GM15510 (cell line): ENCODE data around the gene MRPL14.

Source experiments
- POLR2A ChIP-seq: IDR thresholded peaks from 3 replicates; pipeline ENCODE4 v1.6.1; 2011; ENCODE audit warnings: borderline replicate concordance; ENCODE audit not compliant: insufficient read length; ENCODE audit errors: extremely low read depth

MRPL14 gene

GRCh38 chr6:44119704-44120262, 7.5 kb downstream of the MRPL14 start:
- no peak for TF ChIP-seq POLR2A

GRCh38 chr6:44117397-44118128, 9.7 kb downstream of the MRPL14 start:
- no peak for TF ChIP-seq POLR2A

- TF ChIP-seq POLR2A: no peak
Observed at GRCh38 chr6:44116641-44117382, 10.4 kb downstream of the MRPL14 start.

DNA sequence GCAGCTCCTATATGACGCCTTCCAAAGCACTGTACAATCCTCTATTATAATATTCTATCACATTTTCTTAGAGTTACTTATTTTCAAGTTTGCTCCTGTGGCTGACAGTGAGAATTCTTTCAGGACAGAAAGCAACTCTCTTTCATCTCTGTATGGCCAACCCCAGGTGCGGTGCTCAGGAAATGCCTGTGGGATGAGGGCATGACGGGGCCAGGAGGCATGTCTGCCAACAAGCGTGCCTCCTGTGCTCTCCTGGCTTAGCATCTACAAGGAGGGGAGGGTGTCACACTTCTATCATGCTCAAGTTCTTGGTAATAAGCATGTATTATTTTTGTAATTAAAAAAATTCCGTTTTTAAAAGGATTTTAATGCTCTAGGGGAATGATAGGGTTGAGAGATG, 11.4 kb downstream of the MRPL14 start:
- TF ChIP-seq POLR2A: no peak

GRCh38 chr6:44113414-44113813, 13.8 kb downstream of the MRPL14 start:
- no peak for TF ChIP-seq POLR2A

DNA sequence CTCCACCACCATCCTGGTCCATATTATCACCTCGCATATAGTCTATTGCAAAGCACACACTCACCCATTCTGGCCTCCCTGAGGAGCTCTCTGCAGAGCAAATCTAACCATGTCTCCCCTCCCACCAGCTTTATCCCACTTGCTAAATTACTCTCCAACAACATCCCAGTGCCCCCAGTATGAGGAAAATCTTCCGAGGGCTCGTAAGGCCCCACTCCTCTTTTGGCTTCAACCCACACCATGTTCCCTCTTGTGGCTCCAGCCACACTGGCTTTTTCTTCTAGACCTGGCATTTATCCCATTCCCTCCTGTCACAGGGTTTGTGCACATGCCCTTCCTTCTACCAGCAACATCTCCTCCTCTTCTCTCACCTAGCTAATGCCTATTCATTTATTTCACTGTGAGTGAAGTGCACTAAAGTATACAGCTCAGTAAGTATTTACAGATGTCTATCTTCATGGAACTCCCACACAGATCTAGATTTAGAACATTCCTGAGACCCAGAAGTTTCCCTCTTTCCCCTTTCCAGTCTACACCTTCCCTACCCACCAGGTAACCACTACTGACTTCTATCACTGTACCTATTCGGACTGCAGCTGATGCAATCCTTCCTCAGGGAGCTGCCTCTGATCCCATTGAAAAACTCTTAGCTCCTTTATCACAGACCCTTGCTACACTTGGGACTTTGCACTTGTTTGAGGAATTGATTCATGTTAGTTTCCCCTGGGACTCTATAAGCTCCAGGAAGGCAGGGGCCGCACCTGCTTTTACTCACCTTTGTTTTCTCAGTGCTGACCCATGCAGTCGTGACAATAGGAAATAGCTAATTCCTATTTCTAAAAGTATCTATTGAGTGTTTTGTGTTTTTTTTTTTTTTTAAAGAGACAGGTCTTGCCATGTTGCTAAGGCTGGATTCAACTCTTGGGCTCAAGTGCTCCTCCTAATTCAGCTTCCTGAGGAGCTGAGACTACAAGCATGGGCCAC, 15.5 kb downstream of the MRPL14 start:
- TF ChIP-seq POLR2A: no peak

DNA sequence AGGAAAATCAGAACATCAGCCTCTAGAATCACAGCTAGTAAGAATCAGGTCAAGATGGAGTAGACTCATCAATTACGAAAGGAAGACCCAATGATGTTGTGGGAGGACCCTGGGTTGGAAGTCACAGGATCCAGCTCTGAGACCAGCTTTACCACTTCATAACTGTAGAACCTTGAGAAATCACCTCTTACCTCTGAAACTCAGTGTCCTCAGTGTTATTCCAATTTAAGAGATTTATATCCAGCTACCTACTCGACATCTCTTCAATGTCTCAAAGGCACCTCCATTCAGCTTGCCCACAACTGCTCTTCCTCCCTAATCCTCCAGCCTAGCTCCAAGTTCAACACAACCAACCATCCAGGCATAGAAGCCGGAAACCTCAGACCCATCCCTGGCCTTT, 16.3 kb downstream of the MRPL14 start:
- no peak for TF ChIP-seq POLR2A

DNA sequence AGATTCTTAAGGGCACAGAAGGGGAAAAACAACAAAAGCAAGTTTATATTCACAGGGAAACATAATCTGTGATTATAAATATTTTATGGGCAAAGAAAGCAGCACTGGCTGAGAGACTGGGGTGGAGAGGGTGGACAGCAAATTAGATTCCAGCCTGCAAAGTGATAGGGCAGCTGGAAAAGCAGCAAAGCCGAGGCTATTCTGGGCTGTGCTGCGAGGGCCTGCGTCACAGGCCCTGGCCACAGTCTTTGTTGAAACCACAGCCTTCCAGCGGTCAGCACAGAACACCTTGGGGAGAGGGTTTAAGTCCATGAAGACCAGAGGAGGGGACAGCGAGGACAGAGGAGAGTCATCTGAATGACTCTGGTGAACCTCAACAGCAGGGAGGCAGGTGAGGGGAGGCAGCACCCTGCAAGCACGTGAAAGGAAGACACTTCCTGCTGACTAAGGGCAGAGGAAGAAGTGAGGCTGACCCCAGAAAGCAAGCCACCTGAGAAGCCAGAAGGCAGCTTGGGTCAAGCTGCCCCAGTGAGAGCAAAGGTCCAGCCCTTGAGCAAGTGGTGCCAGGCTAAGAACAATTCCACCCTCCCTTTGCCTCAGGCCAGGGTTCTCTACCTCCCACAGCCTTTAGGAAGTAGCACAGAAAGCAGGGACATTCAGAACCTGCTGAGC, 17.1 kb downstream of the MRPL14 start:
- no peak for TF ChIP-seq POLR2A

GRCh38 chr6:44109212-44109611, 18.0 kb downstream of the MRPL14 start:
- no peak for TF ChIP-seq POLR2A

DNA sequence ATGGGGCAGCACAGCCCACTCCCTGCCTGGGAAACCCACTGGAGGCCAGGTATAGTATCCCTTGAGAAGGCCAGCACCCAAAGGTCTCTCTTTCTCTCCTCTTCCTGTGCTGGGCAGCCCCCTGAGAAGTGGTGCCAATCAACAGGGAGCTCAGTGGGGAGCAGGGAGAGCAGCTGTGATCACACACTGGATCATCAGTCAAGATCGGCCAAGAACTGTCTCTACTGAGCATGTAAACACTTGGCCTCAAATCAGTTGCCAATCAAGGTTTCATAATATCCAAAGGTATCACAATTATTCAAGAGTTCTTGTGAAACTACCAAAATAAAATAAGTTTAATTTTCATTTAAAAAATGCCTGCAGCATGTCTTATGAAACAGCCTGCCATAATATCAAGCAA, 18.8 kb downstream of the MRPL14 start:
- TF ChIP-seq POLR2A: no peak

DNA sequence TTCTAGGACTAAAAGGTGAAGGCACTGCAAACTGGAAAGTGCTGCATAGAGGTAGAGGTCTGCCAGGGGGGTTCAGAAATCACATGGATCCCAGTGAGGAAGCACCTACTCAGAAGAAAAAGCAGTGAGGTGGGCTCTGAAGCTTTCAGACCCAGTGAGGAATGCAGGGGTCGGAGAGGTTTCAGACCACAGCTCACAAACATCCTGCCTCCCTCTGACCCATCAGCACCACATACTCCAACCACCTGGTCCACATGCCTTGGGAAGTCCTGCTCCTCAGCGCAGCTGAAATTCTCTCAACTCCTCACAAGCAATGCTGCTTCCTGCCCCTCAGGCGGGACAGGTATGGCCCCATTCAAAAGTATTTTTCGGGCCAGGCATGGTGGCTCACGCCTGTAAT, 20.2 kb downstream of the MRPL14 start:
- TF ChIP-seq POLR2A: no peak

- no peak for TF ChIP-seq POLR2A
Observed at GRCh38 chr6:44105993-44106740, 21.1 kb downstream of the MRPL14 start.

DNA sequence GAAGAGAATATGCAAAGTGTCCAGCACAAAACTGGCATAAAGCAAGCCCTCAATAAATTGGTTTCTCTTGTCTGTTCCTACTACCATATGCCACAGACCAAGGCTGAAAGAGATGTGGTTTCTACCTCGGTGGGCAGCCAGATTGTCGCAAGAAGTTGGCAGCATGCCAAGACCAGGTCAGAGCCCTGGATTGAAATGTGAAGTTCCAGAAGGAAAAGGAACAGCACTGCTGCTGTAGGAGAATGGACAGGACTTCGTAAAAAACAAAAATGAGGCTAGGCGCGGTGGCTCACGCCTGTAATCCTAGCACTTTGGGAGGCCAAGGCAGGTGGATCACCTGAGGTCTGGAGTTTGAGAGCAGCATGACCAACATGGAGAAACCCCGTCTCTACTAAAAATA, 22.1 kb downstream of the MRPL14 start:
- no peak for TF ChIP-seq POLR2A
